GM19468 (cell line): Measurements from ENCODE around the gene AFTPH.

Experiments
- ATAC-seq: cut with Tn5 transposase; IDR thresholded peaks from one replicate; pipeline ENCODE4 v1.9.1; 2021; ENCODE audit warnings: mild to moderate bottlenecking, moderate library complexity, moderate number of reproducible peaks; ENCODE audit not compliant: unreplicated experiment; ENCODE audit errors: extremely low read depth

The AFTPH gene

GRCh38 chr2:64581777-64582539 lies 57.8 kb downstream of the AFTPH start:
- no peak for ATAC-seq

- peak; percentile 60 for ATAC-seq
These were observed 58.7 kb downstream of the AFTPH start for GRCh38 chr2:64582774-64583340.

GRCh38 chr2:64586054-64586453 lies 61.9 kb downstream of the AFTPH start:
- no peak for ATAC-seq

GRCh38 chr2:64586883-64587481 lies 62.9 kb downstream of the AFTPH start:
- ATAC-seq, result no peak

GRCh38 chr2:64587561-64587960 lies 63.4 kb downstream of the AFTPH start:
- ATAC-seq, result no peak

- ATAC-seq, result no peak
These were observed 67.1 kb downstream of the AFTPH start for GRCh38 chr2:64591188-64591587.

GRCh38 chr2:64593035-64593655 lies 69.0 kb downstream of the AFTPH start:
- ATAC-seq, result no peak

- no peak for ATAC-seq
These were observed 70.3 kb downstream of the AFTPH start for GRCh38 chr2:64594226-64594989.

GRCh38 chr2:64595397-64596176 lies 71.5 kb downstream of the AFTPH start:
- ATAC-seq, result no peak

GRCh38 chr2:64598226-64598625 lies 74.1 kb downstream of the AFTPH start:
- ATAC-seq, result no peak

GRCh38 chr2:64599469-64599868 lies 75.3 kb downstream of the AFTPH start:
- ATAC-seq, result no peak

- no peak for ATAC-seq
These were observed 77.1 kb downstream of the AFTPH start for GRCh38 chr2:64601034-64601754.

GRCh38 chr2:64601785-64602391 lies 77.8 kb downstream of the AFTPH start:
- ATAC-seq, result no peak

GRCh38 chr2:64602436-64602835 lies 78.3 kb downstream of the AFTPH start:
- ATAC-seq, result no peak

GRCh38 chr2:64604155-64604554 lies 80.0 kb downstream of the AFTPH start:
- ATAC-seq, result no peak

- ATAC-seq, result no peak
These were observed 80.9 kb downstream of the AFTPH start for GRCh38 chr2:64605026-64605471.

- ATAC-seq, result no peak
These were observed 81.9 kb downstream of the AFTPH start for GRCh38 chr2:64605991-64606478.
